Subcutaneous abdominal adipose tissue (tissue), 5 donors: ENCODE measurements around the gene AK4.

Experiments
- H3K27ac ChIP-seq: one replicate; pipeline ENCODE4 v1.7.0; 2013; ENCODE audit warnings: low read depth, mild to moderate bottlenecking, inconsistent platforms, low read length, moderate library complexity
- H3K27me3 ChIP-seq, 5 donors: one replicate each; pipeline ENCODE4 v1.7.0; 2013; ENCODE audit warnings: low read length in 5 of 5, inconsistent platforms in 1 of 5; ENCODE audit not compliant: control insufficient read depth in 5 of 5, insufficient read depth in 4 of 5
- H3K36me3 ChIP-seq, 5 donors: one replicate each; pipeline ENCODE4 v1.7.0; 2013; ENCODE audit warnings: low read length in 5 of 5; ENCODE audit not compliant: control insufficient read depth in 5 of 5, insufficient read depth in 5 of 5
- H3K4me1 ChIP-seq, 5 donors: one replicate each; pipeline ENCODE4 v1.7.0; 2013; ENCODE audit warnings: low read length in 5 of 5, mild to moderate bottlenecking in 3 of 5, moderate library complexity in 1 of 5; ENCODE audit not compliant: control insufficient read depth in 5 of 5, insufficient read depth in 5 of 5
- H3K4me3 ChIP-seq, 5 donors: one replicate each; pipeline ENCODE4 v1.7.0; 2013; ENCODE audit warnings: low read length in 5 of 5, low read depth in 1 of 5
- H3K9ac ChIP-seq, 5 donors: one replicate each; pipeline ENCODE4 v1.7.0; 2013; ENCODE audit warnings: low read length in 5 of 5, mild to moderate bottlenecking in 4 of 5, moderate library complexity in 3 of 5
- H3K9me3 ChIP-seq, 5 donors: one replicate each; pipeline ENCODE4 v1.7.0; 2013; ENCODE audit warnings: low read length in 5 of 5; ENCODE audit not compliant: control insufficient read depth in 5 of 5
- donor health status: healthy.
- donor health status: healthy.
- donor health status: healthy.
- donor health status: healthy.
- donor health status: healthy.

The AK4 gene

DNA sequence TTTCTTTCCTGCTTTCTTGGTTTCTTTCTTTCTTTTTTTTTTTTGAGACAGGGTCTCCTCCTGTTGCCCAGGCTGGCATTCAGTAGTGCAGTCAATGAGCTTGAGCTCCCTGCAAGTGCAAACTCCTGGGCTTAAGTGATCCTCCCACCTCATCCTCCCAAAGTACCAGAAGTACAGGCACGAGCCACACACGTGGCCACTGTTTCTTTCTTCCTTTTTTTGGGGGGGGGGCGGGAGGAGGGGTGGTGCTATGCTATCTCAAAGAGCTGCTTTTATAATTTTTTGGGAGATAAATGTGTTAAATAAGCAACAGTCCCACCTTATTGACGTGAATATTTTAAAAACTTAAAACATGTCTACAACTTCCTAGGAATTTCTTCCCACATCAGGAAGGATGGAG is 42.2 kb downstream of the AK4 start:
- Histone ChIP-seq H3K27ac (no peak overlapping the region), H3K4me1 (peaks cover 0 to 8% (median 3%) of the 10 kb centered on the region in 5 donors), H3K36me3 (peaks cover 0 to 12% (median 5%) of the 10 kb centered on the region in 5 donors), H3K9me3 (no peaks in the 10 kb centered on the region), H3K27me3 (no peaks in the 10 kb centered on the region), H3K9ac (no peak overlapping the region), H3K4me3 (no peak overlapping the region)

DNA sequence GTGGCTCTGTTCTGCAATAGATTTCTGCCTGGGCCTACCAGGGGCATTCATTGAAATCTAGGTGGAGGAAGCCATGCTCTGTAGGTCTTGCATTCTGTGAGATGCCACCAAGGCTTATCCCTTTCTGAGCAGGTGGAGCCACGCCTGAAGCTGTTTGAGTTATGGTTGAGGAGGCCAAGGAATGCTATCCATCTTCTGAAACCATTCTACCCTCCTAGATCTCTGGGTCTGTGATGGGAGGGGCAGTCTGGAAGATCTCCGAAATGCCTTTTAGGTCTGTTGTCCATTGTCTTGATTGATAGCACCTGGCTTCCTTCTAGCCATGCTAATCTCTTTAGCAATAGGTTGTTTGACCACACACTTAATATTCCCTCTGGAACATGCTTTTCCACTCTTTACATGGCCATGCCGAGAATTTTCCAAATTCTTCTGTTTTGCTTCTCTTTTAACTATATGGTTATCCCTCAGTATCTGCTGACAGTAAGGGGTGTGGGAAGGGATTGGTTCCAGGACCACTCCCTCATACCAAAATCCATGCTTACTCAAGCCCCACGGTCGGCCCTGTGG is 45.2 kb downstream of the AK4 start:
- Histone ChIP-seq H3K27ac (no peak overlapping the region), H3K27me3 (no peaks in the 10 kb centered on the region), H3K9ac (no peak overlapping the region), H3K36me3 (peaks cover 0 to 12% (median 5%) of the 10 kb centered on the region in 5 donors), H3K9me3 (no peaks in the 10 kb centered on the region), H3K4me1 (peaks cover 0 to 20% (median 15%) of the 10 kb centered on the region in 5 donors), H3K4me3 (no peak overlapping the region)

DNA sequence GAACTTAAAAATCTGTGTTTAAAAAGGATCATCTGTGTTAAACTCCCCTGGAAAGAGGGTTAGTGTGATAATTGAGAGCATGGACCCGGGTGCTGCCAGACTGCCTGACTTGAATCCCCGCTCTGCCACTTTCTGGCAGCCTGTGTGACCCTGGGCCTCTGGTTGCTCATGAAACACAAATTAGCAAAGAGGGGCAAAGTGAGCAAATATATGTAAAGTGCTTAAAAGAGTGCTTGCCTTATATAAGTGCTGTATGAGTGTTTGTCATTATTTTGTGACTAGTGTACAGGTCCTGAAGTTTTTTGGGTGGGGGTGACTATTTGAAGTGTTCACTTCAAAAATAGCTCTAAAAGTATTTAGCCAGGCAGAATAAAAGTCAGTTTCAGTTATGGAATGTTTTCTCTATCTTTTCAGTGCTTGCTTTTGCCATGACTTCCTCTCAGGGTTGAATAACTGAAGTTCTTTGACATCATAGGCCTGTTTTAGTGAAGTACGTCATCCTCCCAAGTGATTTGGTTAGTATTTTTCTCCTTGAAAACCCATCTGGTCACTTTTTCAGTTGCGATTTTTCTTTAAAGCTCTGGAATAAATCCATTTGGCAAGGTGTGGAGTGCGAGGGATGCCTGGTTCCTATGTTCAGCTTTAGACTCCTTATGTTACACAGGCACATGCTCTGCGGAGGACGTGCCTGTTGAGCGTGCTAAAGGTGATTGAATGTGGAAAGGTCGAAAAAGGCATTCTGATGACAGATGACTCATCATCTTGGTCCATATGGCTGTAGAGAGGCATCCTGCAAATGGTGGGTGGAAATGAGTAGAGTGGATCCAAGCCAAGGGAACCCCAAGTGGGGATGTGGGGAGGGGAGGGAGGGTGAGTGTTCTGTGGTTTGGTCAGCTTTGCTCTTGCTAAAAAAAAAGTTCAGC is 47.8 kb downstream of the AK4 start:
- Histone ChIP-seq H3K4me1 (peaks cover 0 to 23% (median 19%) of the 10 kb centered on the region in 5 donors), H3K4me3 (no peak overlapping the region), H3K27ac (peak overlapping the region; percentile 59), H3K9ac (peak overlapping the region in 2 of 5 donors; percentile 11 to 63), H3K9me3 (no peaks in the 10 kb centered on the region), H3K36me3 (peaks cover 0 to 11% (median 5%) of the 10 kb centered on the region in 5 donors), H3K27me3 (no peaks in the 10 kb centered on the region)

DNA sequence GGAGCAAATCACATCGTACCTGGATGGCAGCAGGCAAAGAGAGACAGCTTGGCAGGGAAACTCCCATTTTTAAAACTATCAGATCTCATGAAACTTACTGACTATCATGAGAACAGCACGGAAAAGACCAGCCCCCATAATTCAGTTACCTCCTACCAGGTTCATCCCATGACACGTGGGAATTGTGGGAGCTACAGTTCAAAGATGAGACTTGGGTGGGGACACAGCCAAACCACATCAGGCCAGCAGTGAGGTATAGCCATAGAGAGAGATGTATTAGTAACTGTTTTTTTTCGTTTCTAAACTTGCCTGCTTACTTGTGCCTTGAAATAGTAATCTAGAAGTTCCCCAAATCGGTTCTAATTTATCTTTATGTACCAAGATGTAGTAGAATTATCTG is 48.9 kb downstream of the AK4 start:
- H3K4me1 ChIP-seq = peaks cover 0 to 27% (median 23%) of the 10 kb centered on the region in 5 donors
- H3K9ac ChIP-seq = no peak overlapping the region
- H3K27ac ChIP-seq = peak overlapping the region; percentile 43
- H3K4me3 ChIP-seq = no peak overlapping the region
- peaks cover 0 to 8% (median under 1%) of the 10 kb centered on the region in 5 donors for H3K36me3 ChIP-seq
- no peaks in the 10 kb centered on the region for H3K27me3 ChIP-seq
- H3K9me3 ChIP-seq = no peaks in the 10 kb centered on the region

DNA sequence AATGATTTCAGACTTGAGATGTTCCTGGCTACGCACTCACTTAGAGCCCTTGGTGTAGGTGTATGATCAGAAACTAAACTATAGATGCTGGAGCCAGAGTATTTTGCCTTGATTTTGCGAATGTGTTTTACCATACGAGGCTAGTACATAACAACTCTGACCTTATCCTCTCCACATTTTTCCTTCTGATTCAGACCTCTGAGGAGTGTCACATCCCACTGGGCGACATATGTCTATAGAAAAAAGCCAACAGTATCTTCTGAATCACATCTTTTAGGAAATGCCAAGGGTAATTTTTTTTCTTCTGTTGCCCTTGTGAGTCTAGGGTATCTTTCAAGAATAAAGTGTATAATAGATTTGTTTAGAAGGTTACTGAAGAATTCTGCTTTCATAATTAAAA is 49.6 kb downstream of the AK4 start:
- no peaks in the 10 kb centered on the region for H3K27me3 ChIP-seq
- no peak overlapping the region for H3K9ac ChIP-seq
- H3K36me3 ChIP-seq = peaks cover 0 to 5% (median 0%) of the 10 kb centered on the region in 5 donors
- H3K4me1 ChIP-seq = peaks cover 0 to 29% (median 23%) of the 10 kb centered on the region in 5 donors
- H3K9me3 ChIP-seq = no peaks in the 10 kb centered on the region
- no peak overlapping the region for H3K4me3 ChIP-seq
- peak overlapping the region; percentile 43 for H3K27ac ChIP-seq

DNA sequence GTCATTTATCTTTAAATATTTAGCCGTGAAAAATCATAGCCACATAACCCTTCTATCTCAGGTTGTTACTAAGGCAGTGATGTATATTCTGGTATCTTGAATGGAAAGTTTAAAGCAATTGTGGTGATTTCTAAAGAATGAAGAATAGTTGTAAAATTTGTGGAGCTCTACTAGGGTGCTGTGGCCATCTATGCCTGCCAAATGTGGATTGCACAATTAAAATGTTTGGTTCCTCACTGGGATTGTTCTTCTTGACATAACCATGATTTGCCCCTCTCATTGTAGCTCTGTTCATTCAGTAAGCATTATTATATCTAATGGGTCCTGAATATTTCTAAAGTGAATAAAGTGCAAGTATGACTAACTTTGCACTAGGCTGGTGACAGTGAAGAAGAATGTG is 50.1 kb downstream of the AK4 start:
- no peak overlapping the region for H3K9ac ChIP-seq
- H3K4me1 ChIP-seq = peaks cover 0 to 29% (median 23%) of the 10 kb centered on the region in 5 donors
- no peaks in the 10 kb centered on the region for H3K27me3 ChIP-seq
- no peak overlapping the region for H3K4me3 ChIP-seq
- no peaks in the 10 kb centered on the region for H3K9me3 ChIP-seq
- H3K36me3 ChIP-seq = peaks cover 0 to 4% (median 0%) of the 10 kb centered on the region in 5 donors
- H3K27ac ChIP-seq = peak overlapping the region; percentile 43

DNA sequence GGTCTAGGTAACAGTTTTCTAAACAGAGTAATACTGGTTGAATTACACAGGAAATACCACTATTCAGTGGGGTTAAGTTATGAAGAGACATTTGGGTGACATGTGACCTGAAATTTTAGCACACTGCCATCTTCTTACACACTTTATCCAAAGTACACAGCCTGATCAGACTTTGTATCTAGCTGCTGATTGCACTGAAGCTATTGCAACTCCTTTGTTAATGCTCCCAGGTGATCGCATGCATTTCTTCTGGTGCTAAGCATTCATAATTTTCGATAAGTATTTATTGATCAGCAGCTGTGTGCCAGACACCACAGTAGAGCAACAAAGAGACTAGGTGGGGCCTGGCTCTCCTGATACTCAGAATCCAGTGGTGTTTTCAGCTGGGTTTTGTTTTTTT is 52.4 kb downstream of the AK4 start:
- Histone ChIP-seq H3K4me1 (peaks cover 0 to 24% (median 13%) of the 10 kb centered on the region in 5 donors), H3K27ac (no peak overlapping the region), H3K4me3 (no peak overlapping the region), H3K36me3 (no peaks in the 10 kb centered on the region), H3K9ac (no peak overlapping the region), H3K9me3 (no peaks in the 10 kb centered on the region), H3K27me3 (no peaks in the 10 kb centered on the region)

DNA sequence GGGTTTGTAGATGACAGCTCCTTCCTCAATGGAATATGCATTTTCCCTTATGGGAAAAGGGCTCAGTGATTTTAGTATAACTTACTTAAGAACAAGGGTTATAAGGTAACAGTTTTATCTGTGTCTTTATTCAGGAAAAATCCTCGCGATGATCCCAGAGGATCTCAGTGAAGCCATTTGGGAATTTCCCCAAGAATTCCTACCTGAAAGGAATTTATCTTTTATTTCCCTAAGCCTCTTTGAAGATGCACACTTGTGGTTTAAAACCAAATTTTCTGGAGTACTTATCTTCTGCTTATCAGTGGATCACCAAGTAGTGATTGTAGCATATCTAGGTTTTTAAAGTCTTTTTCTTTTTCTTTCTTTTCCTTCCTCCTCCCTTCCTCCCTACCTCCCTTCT is 58.8 kb downstream of the AK4 start:
- H3K4me1 ChIP-seq = peaks cover 0 to 8% (median 4%) of the 10 kb centered on the region in 5 donors
- H3K27me3 ChIP-seq = no peaks in the 10 kb centered on the region
- H3K27ac ChIP-seq = no peak overlapping the region
- no peaks in the 10 kb centered on the region for H3K36me3 ChIP-seq
- no peak overlapping the region for H3K4me3 ChIP-seq
- no peak overlapping the region for H3K9ac ChIP-seq
- H3K9me3 ChIP-seq = no peaks in the 10 kb centered on the region

DNA sequence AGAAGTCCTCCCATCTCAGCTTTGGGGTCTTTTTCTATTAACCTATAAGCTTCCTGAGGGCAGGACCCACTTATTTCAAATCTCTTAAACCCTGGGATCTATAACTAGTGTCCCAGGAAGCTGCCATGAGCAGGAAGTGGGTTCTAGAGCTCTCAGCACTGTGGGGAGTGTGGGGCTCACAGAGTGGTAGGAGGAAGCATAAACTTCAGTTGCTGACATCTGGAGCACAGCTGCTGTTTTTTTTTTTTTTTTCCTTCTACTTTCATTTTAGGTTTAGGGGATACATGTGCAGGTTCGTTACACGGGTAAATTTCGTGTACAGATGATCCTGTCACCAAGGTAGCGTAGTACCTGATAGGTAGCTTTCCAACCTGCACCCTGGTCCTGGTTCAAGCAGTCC is 59.3 kb downstream of the AK4 start:
- H3K4me1 ChIP-seq = peaks cover 0 to 6% (median 4%) of the 10 kb centered on the region in 5 donors
- no peak overlapping the region for H3K27ac ChIP-seq
- no peaks in the 10 kb centered on the region for H3K9me3 ChIP-seq
- no peak overlapping the region for H3K4me3 ChIP-seq
- no peaks in the 10 kb centered on the region for H3K36me3 ChIP-seq
- H3K27me3 ChIP-seq = no peaks in the 10 kb centered on the region
- H3K9ac ChIP-seq = no peak overlapping the region

DNA sequence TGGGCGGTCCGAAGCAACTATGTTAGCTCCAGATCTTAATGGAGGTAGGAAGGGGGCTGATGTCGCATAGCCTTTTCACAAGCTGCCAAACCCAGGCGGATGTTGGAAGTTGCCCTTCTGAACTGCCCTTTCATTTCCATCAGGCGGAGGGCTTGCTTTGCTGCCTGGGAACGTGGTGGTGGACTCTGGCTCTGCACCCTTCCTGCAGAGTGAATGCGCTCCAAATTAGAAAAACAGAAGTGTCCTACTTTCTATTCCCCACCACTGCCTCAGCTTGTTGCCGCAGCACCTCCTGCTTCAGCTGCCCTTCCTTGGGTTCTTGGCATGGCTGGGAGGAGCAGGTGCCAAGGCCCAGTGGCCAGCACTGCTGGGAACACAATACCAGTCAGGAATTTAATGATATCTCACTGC is 60.6 kb downstream of the AK4 start:
- Histone ChIP-seq H3K4me1 (peaks cover 0 to 6% (median 4%) of the 10 kb centered on the region in 5 donors), H3K9ac (no peak overlapping the region), H3K27me3 (no peaks in the 10 kb centered on the region), H3K9me3 (no peaks in the 10 kb centered on the region), H3K27ac (no peak overlapping the region), H3K4me3 (no peak overlapping the region), H3K36me3 (no peaks in the 10 kb centered on the region)
